GM12878 (cell line): Measurements from ENCODE around the gene ARL9. TPM values are rescaled to one million over a fixed set of nuclear protein-coding genes. Genes with fewer than 3 reads are reported as not detected.

Source experiments
- ATAC-seq: fragments of 200-7000 bp; cut with Tn5 transposase; 3 replicates; pipeline ENCODE4 v1.9.1; 2020; ENCODE audit warnings: mild to moderate bottlenecking, moderate library complexity
- BruUV-seq: library from RNA; stranded (reverse); fragments of 400-500 nt; replicated peaks from 2 replicates; lab custom pipeline; 2021; lab: Mats Ljungman, UMichigan
- CTCF ChIA-PET: fragments of 300-600 bp; sonication (Branson Sonifier 250); formaldehyde crosslinking; extraction: SDS; loops from one replicate; lab custom pipeline; 2021; ENCODE audit warnings: inconsistent platforms; lab: Yijun Ruan, JAX
- POLR2A ChIA-PET: fragments of 350-600 bp; formaldehyde crosslinking; extraction: SDS; loops from one replicate; lab custom pipeline; 2021; ENCODE audit warnings: inconsistent platforms; lab: Charles Lee
- RAD21 ChIA-PET: fragments of 300-600 bp; sonication (Branson Sonifier 250); formaldehyde crosslinking; loops from one replicate; lab custom pipeline; 2023; ENCODE audit warnings: antibody characterized with exemption; ENCODE audit not compliant: unreplicated experiment; lab: Charles Lee
- SMC1A ChIA-PET: fragments of 300-600 bp; sonication (Branson Sonifier 250); formaldehyde crosslinking; loops from one replicate; lab custom pipeline; 2023; ENCODE audit not compliant: unreplicated experiment, uncharacterized antibody; lab: Charles Lee
- DNase-seq: peaks from one replicate; pipeline ENCODE4 v3.0.0-alpha.2; 2011; ENCODE audit warnings: low read depth, low spot score
- FAIRE-seq: peaks from 3 replicates; lab custom pipeline; 2011; peaks lifted over from hg19 to GRCh38; lab: Jason Lieb, UNC
- H2AFZ ChIP-seq: 2 replicates; pipeline ENCODE4 v1.6.0; 2011; ENCODE audit warnings: low read depth, low read length, control low read depth; ENCODE audit not compliant: control insufficient read depth
- H3K27ac ChIP-seq: 2 replicates; pipeline ENCODE4 v1.5.1; 2011; ENCODE audit warnings: control low read depth; ENCODE audit not compliant: control insufficient read depth, insufficient read depth
- H3K27me3 ChIP-seq, 2 experiments: replicated peaks in 1 of 2; 2 replicates each; pipeline versions ENCODE4 v1.6.0 to v1.6.1; 2011; ENCODE audit warnings: low read length in 1 of 2; ENCODE audit not compliant: control insufficient read depth in 2 of 2, insufficient read depth in 2 of 2
- H3K36me3 ChIP-seq, 2 experiments: 2 replicates each; pipeline ENCODE4 v1.5.1; 2011; ENCODE audit warnings: low read length in 1 of 2; ENCODE audit not compliant: control insufficient read depth in 2 of 2, insufficient read depth in 2 of 2
- H3K4me1 ChIP-seq: 2 replicates; pipeline ENCODE4 v1.6.1; 2011; ENCODE audit warnings: mild to moderate bottlenecking, low read length, moderate library complexity, mixed read lengths; ENCODE audit not compliant: control insufficient read depth, insufficient read depth
- H3K4me2 ChIP-seq: 2 replicates; pipeline ENCODE4 v1.6.0; 2011; ENCODE audit warnings: control low read depth; ENCODE audit not compliant: control insufficient read depth, insufficient read depth
- H3K4me3 ChIP-seq: fragments of 200-600 bp; sonication (generic); 2 replicates; pipeline ENCODE4 v1.5.1; 2016
- H3K79me2 ChIP-seq: 2 replicates; pipeline ENCODE4 v1.6.0; 2011; ENCODE audit warnings: low read length; ENCODE audit not compliant: control insufficient read depth, insufficient read depth
- H3K9ac ChIP-seq: 2 replicates; pipeline ENCODE4 v1.8.0; 2011; ENCODE audit warnings: low read length, control low read depth, mixed read lengths; ENCODE audit not compliant: control insufficient read depth, insufficient read depth
- H3K9me3 ChIP-seq: replicated peaks from 3 replicates; pipeline ENCODE4 v1.5.1; 2011; ENCODE audit warnings: mild to moderate bottlenecking, low read length; ENCODE audit not compliant: control insufficient read depth, insufficient read depth
- H4K20me1 ChIP-seq: 2 replicates; pipeline ENCODE4 v1.6.0; 2011; ENCODE audit not compliant: control insufficient read depth, insufficient read depth
- ATF7 ChIP-seq: fragments of 450-650 bp; IDR thresholded peaks from 2 replicates; pipeline ENCODE4 v1.6.1; 2016; ENCODE audit warnings: low read depth, mild to moderate bottlenecking
- CBX3 ChIP-seq: fragments of 200-600 bp; sonication (generic); IDR thresholded peaks from 2 replicates; pipeline ENCODE4 v1.6.1; 2016; ENCODE audit warnings: low read depth, borderline replicate concordance
- CREB1 ChIP-seq: IDR thresholded peaks from 2 replicates; pipeline ENCODE4 v1.6.1; 2012; ENCODE audit warnings: low read depth, mild to moderate bottlenecking, inconsistent platforms
- NR2F1 ChIP-seq: fragments of 450-650 bp; conservative IDR thresholded peaks from 2 replicates; pipeline ENCODE4 v1.6.1; 2017; ENCODE audit warnings: mild to moderate bottlenecking
- POLR2AphosphoS2 ChIP-seq: IDR thresholded peaks from 2 replicates; pipeline ENCODE4 v1.6.1; 2011; ENCODE audit warnings: low read depth, mild to moderate bottlenecking, low read length, improper control_type of control experiment, moderate library complexity
- POU2F2 ChIP-seq: IDR thresholded peaks from 3 replicates; pipeline ENCODE4 v1.6.1; 2011; ENCODE audit warnings: low read depth, mild to moderate bottlenecking, low read length, borderline replicate concordance
- RAD51 ChIP-seq: fragments of 450-650 bp; IDR thresholded peaks from 2 replicates; pipeline ENCODE4 v1.6.1; 2016; ENCODE audit warnings: moderate library complexity, mild to moderate bottlenecking, inconsistent platforms
- RBBP5 ChIP-seq: fragments of 200-600 bp; sonication (generic); conservative IDR thresholded peaks from 2 replicates; pipeline ENCODE4 v1.6.1; 2016
- SPI1 ChIP-seq: IDR thresholded peaks from 2 replicates; pipeline ENCODE4 v1.6.1; 2011; ENCODE audit warnings: low read depth, mild to moderate bottlenecking, low read length, moderate library complexity, borderline replicate concordance; ENCODE audit not compliant: insufficient read depth
- SUPT20H ChIP-seq: IDR thresholded peaks from 2 replicates; pipeline ENCODE4 v1.6.1; 2011; ENCODE audit warnings: low read depth, mild to moderate bottlenecking, low read length, moderate library complexity, borderline replicate concordance; ENCODE audit not compliant: control insufficient read depth
- WRNIP1 ChIP-seq: IDR thresholded peaks from 2 replicates; pipeline ENCODE4 v1.6.1; 2011; ENCODE audit warnings: low read depth, low read length, improper control_type of control experiment, borderline replicate concordance
- WGBS: methylation state at CpG from one replicate; pipeline ENCODE4 v1.1.6; 2016; ENCODE audit warnings: low lambda C conversion rate; ENCODE audit not compliant: insufficient replicate concordance, insufficient coverage; ENCODE audit errors: missing lambda C conversion rate; 5-methylcytosine and 5-hydroxymethylcytosine counted together
- in situ Hi-C: fragments of 300-500 bp; cut with MboI; formaldehyde crosslinking; loops from 9 replicates; pipeline ENCODE4 v1.14.3; 2018; ENCODE audit warnings: mixed read lengths
- intact Hi-C: fragments of 100-400 bp; cut with micrococcal nuclease; formaldehyde crosslinking; loops from one replicate; pipeline ENCODE4 v1.14.2; 2022; ENCODE audit not compliant: unreplicated experiment
- polyA plus RNA-seq, 11 experiments: library from polyadenylated mRNA; depleted of rRNA in 4 of 11; unstranded in 6 of 11; stranded (reverse) in 5 of 11; fragments of >200 nt; fragmentation: Nextera tagmentation in 4 of 11; fragmentation: Illumina TruSeq in 1 of 11; extraction: Ambion mirVana in 4 of 11; extraction: Trizol in 1 of 11; gene quantifications; 1 replicate in 1 of 11; 2 replicates in 10 of 11; pipeline versions ENCODE4 v1.2.1 to v1.2.3, GENCODE V29; 2011 to 2016; ENCODE audit warnings: inconsistent platforms in 2 of 11, missing spikeins in 2 of 11, low read depth in 1 of 11
- total RNA-seq, 4 experiments: library from RNA; depleted of rRNA in 3 of 4; stranded (reverse); fragments of >200 nt in 3 of 4; fragmentation: Illumina TruSeq in 1 of 4; extraction: Trizol in 1 of 4; gene quantifications; 2 replicates each; pipeline versions ENCODE4 v1.2.1 to v1.2.3, GENCODE V29; 2013 to 2021
- TF ChIP-seq, protein P1 (sequence below): IDR thresholded peaks from 2 replicates; pipeline ENCODE4 v1.6.1; 2012; ENCODE audit warnings: mild to moderate bottlenecking, low read depth, low read length
- TF ChIP-seq, protein P2 (sequence below): IDR thresholded peaks from 2 replicates; pipeline ENCODE4 v1.6.1; 2012; ENCODE audit warnings: low read depth, low read length, improper control_type of control experiment
- TF ChIP-seq, protein P3 (sequence below): fragments of 450-650 bp; IDR thresholded peaks from 2 replicates; pipeline ENCODE4 v1.6.1; 2017; ENCODE audit warnings: mild to moderate bottlenecking, low read depth, inconsistent platforms; ENCODE audit not compliant: poor library complexity, severe bottlenecking

The ARL9 gene
- total and polyA plus RNA-seq, 10 of the 15 experiments (the other 5 are each of a cell fraction or from before 2014, with no cell fraction given): not detected

DNA sequence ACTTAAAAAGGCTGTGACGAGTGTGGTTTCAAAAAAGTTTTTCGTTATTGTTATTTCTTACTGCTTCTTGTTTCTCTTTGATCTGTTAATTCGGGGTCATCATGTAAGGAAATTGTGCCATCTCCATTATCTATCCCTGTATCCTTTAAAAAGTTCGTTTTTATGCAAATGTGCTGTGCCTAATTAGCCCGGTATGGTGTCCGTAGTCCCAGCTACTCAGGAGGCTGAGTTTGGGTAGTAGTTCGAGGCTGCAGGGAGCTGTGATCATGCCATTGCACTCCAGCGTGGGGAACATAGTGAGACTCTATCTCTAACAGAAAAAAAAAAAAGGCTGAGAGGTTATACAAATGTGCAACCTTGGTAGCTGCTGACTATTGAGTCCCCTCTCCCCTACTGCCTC lies 45.1 kb downstream of the ARL9 start:
- Histone ChIP-seq H4K20me1 (no peaks in the 10 kb centered on the region), H3K4me1 (no peaks in the 10 kb centered on the region), H3K9me3 (no peaks in the 10 kb centered on the region), H3K4me2 (no peak overlapping the region), H3K36me3 (no peaks in the 10 kb centered on the region), H3K27ac (no peak overlapping the region), H3K9ac (no peak overlapping the region), H2AFZ (no peak overlapping the region), H3K27me3 (no peaks in the 10 kb centered on the region), H3K4me3 (no peak overlapping the region), H3K79me2 (no peaks in the 10 kb centered on the region)
- ChIA-PET POLR2A (no interaction called here), RAD21 (no interaction called here), CTCF (interaction anchor here (2.4 kb wide), 1 partner anchor 286 kb away, joined by 6 read pairs; no protein-coding TSS in a partner anchor), SMC1A (interaction anchor here (1.2 kb wide), 1 partner anchor 125 kb away, joined by 3 read pairs; no protein-coding TSS in a partner anchor)
- BruUV-seq: no TSS peak
- no peak for DNase-seq
- in situ Hi-C loops (no loop called here), intact Hi-C loops (no loop called here)
- WGBS: 45% methylated on average over 8 of the region's 8 CpGs
- FAIRE-seq: no peak
- ATAC-seq: no peak
- no peak for TF ChIP-seq POU2F2
- no peak for TF ChIP-seq RAD51
- TF ChIP-seq, protein P1, sequence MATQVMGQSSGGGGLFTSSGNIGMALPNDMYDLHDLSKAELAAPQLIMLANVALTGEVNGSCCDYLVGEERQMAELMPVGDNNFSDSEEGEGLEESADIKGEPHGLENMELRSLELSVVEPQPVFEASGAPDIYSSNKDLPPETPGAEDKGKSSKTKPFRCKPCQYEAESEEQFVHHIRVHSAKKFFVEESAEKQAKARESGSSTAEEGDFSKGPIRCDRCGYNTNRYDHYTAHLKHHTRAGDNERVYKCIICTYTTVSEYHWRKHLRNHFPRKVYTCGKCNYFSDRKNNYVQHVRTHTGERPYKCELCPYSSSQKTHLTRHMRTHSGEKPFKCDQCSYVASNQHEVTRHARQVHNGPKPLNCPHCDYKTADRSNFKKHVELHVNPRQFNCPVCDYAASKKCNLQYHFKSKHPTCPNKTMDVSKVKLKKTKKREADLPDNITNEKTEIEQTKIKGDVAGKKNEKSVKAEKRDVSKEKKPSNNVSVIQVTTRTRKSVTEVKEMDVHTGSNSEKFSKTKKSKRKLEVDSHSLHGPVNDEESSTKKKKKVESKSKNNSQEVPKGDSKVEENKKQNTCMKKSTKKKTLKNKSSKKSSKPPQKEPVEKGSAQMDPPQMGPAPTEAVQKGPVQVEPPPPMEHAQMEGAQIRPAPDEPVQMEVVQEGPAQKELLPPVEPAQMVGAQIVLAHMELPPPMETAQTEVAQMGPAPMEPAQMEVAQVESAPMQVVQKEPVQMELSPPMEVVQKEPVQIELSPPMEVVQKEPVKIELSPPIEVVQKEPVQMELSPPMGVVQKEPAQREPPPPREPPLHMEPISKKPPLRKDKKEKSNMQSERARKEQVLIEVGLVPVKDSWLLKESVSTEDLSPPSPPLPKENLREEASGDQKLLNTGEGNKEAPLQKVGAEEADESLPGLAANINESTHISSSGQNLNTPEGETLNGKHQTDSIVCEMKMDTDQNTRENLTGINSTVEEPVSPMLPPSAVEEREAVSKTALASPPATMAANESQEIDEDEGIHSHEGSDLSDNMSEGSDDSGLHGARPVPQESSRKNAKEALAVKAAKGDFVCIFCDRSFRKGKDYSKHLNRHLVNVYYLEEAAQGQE: no peak
- TF ChIP-seq, protein P2, sequence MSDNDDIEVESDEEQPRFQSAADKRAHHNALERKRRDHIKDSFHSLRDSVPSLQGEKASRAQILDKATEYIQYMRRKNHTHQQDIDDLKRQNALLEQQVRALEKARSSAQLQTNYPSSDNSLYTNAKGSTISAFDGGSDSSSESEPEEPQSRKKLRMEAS: no peak
- TF ChIP-seq SUPT20H: no peak
- no peak for TF ChIP-seq WRNIP1
- TF ChIP-seq CBX3: no peak
- no peak for TF ChIP-seq ATF7
- TF ChIP-seq CREB1: no peak
- no peak for TF ChIP-seq RBBP5
- no peak for TF ChIP-seq NR2F1
- TF ChIP-seq, protein P3, sequence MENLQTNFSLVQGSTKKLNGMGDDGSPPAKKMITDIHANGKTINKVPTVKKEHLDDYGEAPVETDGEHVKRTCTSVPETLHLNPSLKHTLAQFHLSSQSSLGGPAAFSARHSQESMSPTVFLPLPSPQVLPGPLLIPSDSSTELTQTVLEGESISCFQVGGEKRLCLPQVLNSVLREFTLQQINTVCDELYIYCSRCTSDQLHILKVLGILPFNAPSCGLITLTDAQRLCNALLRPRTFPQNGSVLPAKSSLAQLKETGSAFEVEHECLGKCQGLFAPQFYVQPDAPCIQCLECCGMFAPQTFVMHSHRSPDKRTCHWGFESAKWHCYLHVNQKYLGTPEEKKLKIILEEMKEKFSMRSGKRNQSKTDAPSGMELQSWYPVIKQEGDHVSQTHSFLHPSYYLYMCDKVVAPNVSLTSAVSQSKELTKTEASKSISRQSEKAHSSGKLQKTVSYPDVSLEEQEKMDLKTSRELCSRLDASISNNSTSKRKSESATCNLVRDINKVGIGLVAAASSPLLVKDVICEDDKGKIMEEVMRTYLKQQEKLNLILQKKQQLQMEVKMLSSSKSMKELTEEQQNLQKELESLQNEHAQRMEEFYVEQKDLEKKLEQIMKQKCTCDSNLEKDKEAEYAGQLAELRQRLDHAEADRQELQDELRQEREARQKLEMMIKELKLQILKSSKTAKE: no peak
- TF ChIP-seq POLR2AphosphoS2: no peak
- TF ChIP-seq SPI1: no peak
